Heart right ventricle (tissue), 16 donors: ENCODE measurements around the gene IDI1. TPM values are rescaled to one million over a fixed set of nuclear protein-coding genes. Genes with fewer than 3 reads are reported as not detected.

Source experiments
- ATAC-seq, 8 donors: fragments of 200-7000 bp; cut with Tn5 transposase; one replicate each; pipeline ENCODE4 v1.9.1; 2020; ENCODE audit warnings: mild to moderate bottlenecking in 8 of 8, moderate library complexity in 8 of 8, moderate number of reproducible peaks in 1 of 8
- DNase-seq, 2 donors: peaks; one replicate each; pipeline ENCODE4 v3.0.0-alpha.2; 2020
- H3K27ac ChIP-seq, 10 donors: fragments of 200-600 bp; sonication (generic) in 2 of 10; one replicate each; pipeline versions ENCODE4 v1.5.0 to v1.8.0; 2020 to 2022; ENCODE audit warnings: mild to moderate bottlenecking in 3 of 10
- H3K27me3 ChIP-seq, 7 donors: fragments of 200-600 bp; one replicate each; pipeline ENCODE4 v1.8.0; 2021 to 2022; ENCODE audit warnings: mild to moderate bottlenecking in 2 of 7
- H3K36me3 ChIP-seq, 9 donors: fragments of 200-600 bp; sonication (generic) in 1 of 9; one replicate each; pipeline versions ENCODE4 v1.5.0 to v1.8.0; 2020 to 2022; ENCODE audit warnings: mild to moderate bottlenecking in 2 of 9
- H3K4me1 ChIP-seq, 9 donors: fragments of 200-600 bp; sonication (generic) in 1 of 9; one replicate each; pipeline versions ENCODE4 v1.5.0 to v1.8.0; 2020 to 2022; ENCODE audit warnings: mild to moderate bottlenecking in 4 of 9
- H3K4me3 ChIP-seq, 10 donors: fragments of 200-600 bp; sonication (generic) in 2 of 10; one replicate each; pipeline versions ENCODE4 v1.5.0 to v1.8.0; 2020 to 2022; ENCODE audit warnings: mild to moderate bottlenecking in 7 of 10, moderate library complexity in 2 of 10
- H3K9me3 ChIP-seq, 11 donors: fragments of 200-600 bp in 10 of 11; sonication (generic) in 2 of 11; one replicate each; pipeline versions ENCODE4 v1.5.0 to v1.8.0; 2013 to 2022; ENCODE audit warnings: mild to moderate bottlenecking in 2 of 11, control low read depth in 1 of 11, moderate library complexity in 1 of 11
- CTCF ChIP-seq, 9 donors: fragments of 200-600 bp; sonication (generic) in 2 of 9; IDR thresholded peaks; one replicate each; pipeline versions ENCODE4 v1.5.0 to v1.8.0; 2021 to 2022; ENCODE audit warnings: antibody characterized with exemption in 9 of 9, mild to moderate bottlenecking in 5 of 9, moderate library complexity in 1 of 9
- WGBS, 2 donors: extraction: QIAGEN DNeasy Blood & Tissue Kit; methylation state at CpG; one replicate each; pipeline ENCODE4 v1.1.7; 2013; ENCODE audit warnings: inconsistent platforms in 1 of 2; 5-methylcytosine and 5-hydroxymethylcytosine counted together
- intact Hi-C, 10 donors: fragments of 100-400 bp; cut with DNase I; formaldehyde crosslinking; loops; one replicate each; pipeline versions ENCODE4 v1.11.1 to v1.14.2; 2022
- polyA plus RNA-seq, 2 donors: library from polyadenylated mRNA; stranded (reverse); fragments of 200-250 nt; gene quantifications; one replicate each; pipeline ENCODE4 v1.2.3, GENCODE V29; 2013
- total RNA-seq, 10 donors: library from RNA; stranded (reverse); fragmentation: NEBNext Ultra II Directional in 3 of 10; extraction: Animal tissue kit (Norgen Biotek cat#: 25700) in 3 of 10; gene quantifications; one replicate each; pipeline versions ENCODE4 v1.2.1 to v1.2.4, GENCODE V29; 2021 to 2023
- donor health status: Arrhythmogenic right ventricular cardiomyopathy.
- donor health status: ischemic (EF 13 %, LVEDD 7.1; RV severe dilation, severe dysfunction).
- donor health status: healthy with polysubstance abuse.
- donor health status: DM: no; HTN: yes; CAD: no.
- donor health status: DM: no; HTN: no; CAD: no.
- donor health status: ischemic (EF 25% LVEDD 6.9; RV normal size, moderate dysfunction).
- donor health status: ischemic (EF 25% LVEDD 5.7; RV mildly dilated, moderate dysfunction).
- donor health status: healthy.
- donor health status: DM: yes; HTN: yes; CAD: no.
- donor health status: Ischemic cardiomyopathy.
- donor health status: ischemic (EF 35%, LVEDD 5.7; RV mildly dilated, moderate dysfunction).
- donor health status: nonischemic (EF 11% LVEDD 7.7; RV severe dilation, severe dysfunction).
- donor health status: DM: yes; HTN: yes; CAD: no.
- donor health status: PGD.
- donor health status: ischemic (EF 29% LVEDD 5.4; RV normal size, mild dysfunction).
- donor health status: nonischemic (EF 23%, LVEDD 6.1; RV moderate dilation, normal function).

IDI1 gene
- total and polyA plus RNA-seq, 12 donors, result 8.9 to 26.0 (median 18.9) TPM

GRCh38 chr10:1025683-1026082 lies 23.2 kb downstream of the IDI1 start, which contains the start of gene IDI2:
Gene IDI2, minus strand, starts transcription at chr10:1025859. Its CDS starts 1,136 bp downstream, at chr10:1024723.
- WGBS, 2 donors, result 46 to 68% methylated on average over 1 of the region's 1 CpG
- Histone ChIP-seq H3K4me3 (no peak within 1 kb of the TSS), H3K27ac (peak within 1 kb of the TSS in 7 of 10 donors; percentile 8 to 78 (median 62)), H3K36me3 (no peaks in the 10 kb centered on the region), H3K27me3 (no peaks in the 10 kb centered on the region), H3K9me3 (no peaks in the 10 kb centered on the region), H3K4me1 (peaks cover 0 to 8% (median 0%) of the 10 kb centered on the region in 9 donors)
- TF ChIP-seq CTCF (IDR thresholded peaks at IDR 0.05), result no peak
- ATAC-seq (no peak), DNase-seq (no peak)
- intact Hi-C loops, result no loop called here

GRCh38 chr10:1024103-1024502 lies 24.8 kb downstream of the IDI1 start:
- no peak overlapping the region for H3K4me3 ChIP-seq

GRCh38 chr10:1022413-1022812 lies 26.5 kb downstream of the IDI1 start:
- TF ChIP-seq CTCF (IDR thresholded peaks at IDR 0.05), result peak in 3 of 9 donors; percentile 10 to 24 (median 15)
- 69 to 74% methylated on average over 12 of the region's 12 CpGs for WGBS, 2 donors
- peaks cover 0 to 31% (median 7%) of the 10 kb centered on the region in 9 donors for H3K36me3 ChIP-seq
- ATAC-seq (peak in 6 of 8 donors; percentile 57 to 79 (median 76)), DNase-seq (peak in 1 of 2 donors; percentile 23)
- H3K9me3 ChIP-seq, result no peaks in the 10 kb centered on the region
- intact Hi-C loops, result no loop called here
- H3K4me3 ChIP-seq, result peak overlapping the region in 9 of 10 donors; percentile 2 to 45 (median 27)
- H3K27me3 ChIP-seq, result no peaks in the 10 kb centered on the region
- peaks cover 0 to 6% (median 0%) of the 10 kb centered on the region in 9 donors for H3K4me1 ChIP-seq
- H3K27ac ChIP-seq, result peak overlapping the region in 7 of 10 donors; percentile 1 to 70 (median 41)

More at GRCh38 chr10:1024103-1024502, 24.8 kb downstream of the IDI1 start:
- TF ChIP-seq CTCF (IDR thresholded peaks at IDR 0.05), result no peak
- Histone ChIP-seq H3K27ac (no peak overlapping the region), H3K9me3 (no peaks in the 10 kb centered on the region), H3K4me1 (peaks cover 0 to 8% (median 0%) of the 10 kb centered on the region in 9 donors), H3K36me3 (peaks cover 0 to 14% (median 0%) of the 10 kb centered on the region in 9 donors), H3K27me3 (no peaks in the 10 kb centered on the region)
- 89 to 93% methylated on average over 12 of the region's 12 CpGs for WGBS, 2 donors
- intact Hi-C loops, result no loop called here
- no peak for DNase-seq
- ATAC-seq, result peak in 1 of 8 donors; percentile 14

GRCh38 chr10:1020958-1021357 lies 28.0 kb downstream of the IDI1 start:
- intact Hi-C loops, result no loop called here
- H3K27ac ChIP-seq, result no peak overlapping the region
- DNase-seq (no peak), ATAC-seq (peak in 1 of 8 donors; percentile 49)
- 93 to 97% methylated on average over 9 of the region's 9 CpGs for WGBS, 2 donors
- peaks cover 0 to 45% (median 21%) of the 10 kb centered on the region in 9 donors for H3K36me3 ChIP-seq
- TF ChIP-seq CTCF (IDR thresholded peaks at IDR 0.05), result no peak
- H3K9me3 ChIP-seq, result no peaks in the 10 kb centered on the region
- no peak overlapping the region for H3K4me3 ChIP-seq
- no peaks in the 10 kb centered on the region for H3K27me3 ChIP-seq
- no peaks in the 10 kb centered on the region for H3K4me1 ChIP-seq
